HCT116 (cell line): ENCODE measurements around the gene SIRT3. TPM values are rescaled to one million over a fixed set of nuclear protein-coding genes. Genes with fewer than 3 reads are reported as not detected.

ENCODE experiments used
- ATAC-seq: fragments of 200-7000 bp; cut with Tn5 transposase; 2 replicates; pipeline ENCODE4 v1.9.1; 2020; ENCODE audit warnings: mild to moderate bottlenecking, moderate library complexity
- BruUV-seq: library from RNA; stranded (reverse); fragments of 400-500 nt; replicated peaks from 2 replicates; lab custom pipeline; 2021; lab: Mats Ljungman, UMichigan
- CTCF ChIA-PET: fragments of 300-600 bp; sonication (Branson Sonifier 250); formaldehyde crosslinking; loops from one replicate; lab custom pipeline; 2021; ENCODE audit warnings: antibody characterized with exemption; lab: Charles Lee
- POLR2A ChIA-PET: fragments of 300-600, 350-600 bp; sonication (Branson Sonifier 250); formaldehyde crosslinking; loops from one replicate; lab custom pipeline; 2021; ENCODE audit warnings: antibody characterized with exemption; lab: Charles Lee
- RAD21 ChIA-PET, 2 experiments: fragments of 300-600 bp; sonication (Branson Sonifier 250); formaldehyde crosslinking; loops; one replicate each; lab custom pipeline; 2023; ENCODE audit warnings: low total read pairs in 2 of 2; ENCODE audit not compliant: uncharacterized antibody in 2 of 2, unreplicated experiment in 2 of 2, low non-redundant PET in 1 of 2; lab: Charles Lee
- DNase-seq: peaks from one replicate; pipeline ENCODE4 v3.0.0-alpha.2; 2010; ENCODE audit warnings: low read depth, low spot score
- H2AFZ ChIP-seq: fragments of 200-600 bp; shearing (Covaris generic), sonication (generic); 2 replicates; pipeline ENCODE4 v1.6.1; 2017; ENCODE audit warnings: low read depth, mixed run types, mixed read lengths, antibody characterized with exemption, low read length; ENCODE audit not compliant: poor library complexity, severe bottlenecking
- H3K27ac ChIP-seq: 2 replicates; pipeline ENCODE4 v1.5.1; 2012; ENCODE audit warnings: low read depth, low read length
- H3K27me3 ChIP-seq: fragments of 200-600 bp; sonication (generic); 2 replicates; pipeline ENCODE4 v1.6.1; 2016; ENCODE audit warnings: mixed run types, low read length, mixed read lengths; ENCODE audit not compliant: insufficient read depth
- H3K36me3 ChIP-seq, 2 experiments: fragments of 200-500 bp in 1 of 2; fragments of 200-600 bp in 1 of 2; sonication (Bioruptor generic) in 1 of 2; sonication (generic) in 1 of 2; 2 replicates each; pipeline versions ENCODE4 v1.5.1 to v1.6.1; 2014 to 2016; ENCODE audit warnings: low read length in 2 of 2, inconsistent platforms in 1 of 2, mixed read lengths in 1 of 2, mixed run types in 1 of 2; ENCODE audit not compliant: insufficient read depth in 2 of 2, control insufficient read depth in 1 of 2
- H3K4me1 ChIP-seq, 2 experiments: fragments of 200-600 bp in 1 of 2; sonication (generic) in 1 of 2; 2 replicates each; pipeline versions ENCODE4 v1.5.1 to v1.6.1; 2012 to 2017; ENCODE audit warnings: low read length in 2 of 2, inconsistent platforms in 1 of 2, mild to moderate bottlenecking in 1 of 2, mixed read lengths in 1 of 2, mixed run types in 1 of 2, moderate library complexity in 1 of 2; ENCODE audit not compliant: insufficient read depth in 2 of 2, control insufficient read depth in 1 of 2
- H3K4me2 ChIP-seq: fragments of 200-600 bp; sonication (generic); 2 replicates; pipeline ENCODE4 v1.6.1; 2017; ENCODE audit warnings: mixed run types, low read length, mixed read lengths
- H3K4me3 ChIP-seq, 2 experiments: fragments of 200-600 bp in 1 of 2; sonication (generic) in 1 of 2; replicated peaks in 1 of 2; 2 replicates each; pipeline ENCODE4 v1.5.1; 2011 to 2016; ENCODE audit warnings: low read length in 2 of 2, control low read depth in 1 of 2, low read depth in 1 of 2, mild to moderate bottlenecking in 1 of 2, mixed read lengths in 1 of 2, mixed run types in 1 of 2
- H3K79me2 ChIP-seq: fragments of 200-600 bp; sonication (generic); 2 replicates; pipeline ENCODE4 v1.6.1; 2017; ENCODE audit warnings: mild to moderate bottlenecking, mixed run types, low read length, moderate library complexity, mixed read lengths; ENCODE audit not compliant: insufficient read depth
- H3K9ac ChIP-seq: fragments of 200-600 bp; sonication (generic); 2 replicates; pipeline ENCODE4 v1.6.1; 2016; ENCODE audit warnings: low read length, mixed read lengths
- H3K9me2 ChIP-seq: fragments of 200-600 bp; sonication (generic), shearing (Covaris generic); 2 replicates; pipeline ENCODE4 v1.6.1; 2017; ENCODE audit warnings: mixed run types, mild to moderate bottlenecking, moderate library complexity; ENCODE audit not compliant: insufficient read depth
- H3K9me3 ChIP-seq, 2 experiments: fragments of 200-500 bp in 1 of 2; fragments of 200-600 bp in 1 of 2; sonication (Bioruptor generic) in 1 of 2; sonication (generic) in 1 of 2; 2 replicates each; pipeline ENCODE4 v1.6.1; 2014 to 2017; ENCODE audit warnings: low read length in 2 of 2, mixed read lengths in 2 of 2, inconsistent platforms in 1 of 2, low read depth in 1 of 2, mild to moderate bottlenecking in 1 of 2, mixed run types in 1 of 2, moderate library complexity in 1 of 2; ENCODE audit not compliant: control insufficient read depth in 1 of 2, insufficient read depth in 1 of 2
- H4K20me1 ChIP-seq: fragments of 200-600 bp; sonication (generic), shearing (Covaris generic); 2 replicates; pipeline ENCODE4 v1.6.1; 2017; ENCODE audit warnings: mixed run types, mild to moderate bottlenecking, moderate library complexity; ENCODE audit not compliant: insufficient read depth
- RAD21 ChIP-seq: IDR thresholded peaks from 2 replicates; pipeline ENCODE4 v1.6.1; 2012; ENCODE audit warnings: low read depth, mild to moderate bottlenecking
- TCF7L2 ChIP-seq: IDR thresholded peaks from 2 replicates; pipeline ENCODE4 v1.7.0; 2011; ENCODE audit warnings: borderline replicate concordance, inconsistent platforms; ENCODE audit not compliant: insufficient read depth, insufficient read length; ENCODE audit errors: extremely low read depth
- intact Hi-C: fragments of 100-400 bp; cut with micrococcal nuclease; formaldehyde crosslinking; loops from 2 replicates; pipeline ENCODE4 v1.10.0; 2022
- total RNA-seq: library from RNA; stranded (reverse); gene quantifications from one replicate; pipeline ENCODE4 v1.2.1, GENCODE V29; 2021; ENCODE audit not compliant: unreplicated experiment
- TF ChIP-seq, protein P1 (sequence below), 3 experiments: fragments of 200-600 bp in 1 of 3; sonication (generic) in 1 of 3; IDR thresholded peaks in 2 of 3; conservative IDR thresholded peaks in 1 of 3; 2 replicates each; pipeline ENCODE4 v1.5.1; 2012 to 2017; ENCODE audit warnings: low read depth in 2 of 3, low read length in 2 of 3, antibody characterized with exemption in 1 of 3, borderline replicate concordance in 1 of 3, control low read depth in 1 of 3, mild to moderate bottlenecking in 1 of 3, mixed read lengths in 1 of 3, mixed run types in 1 of 3, moderate library complexity in 1 of 3; ENCODE audit not compliant: insufficient read depth in 1 of 3
- TF ChIP-seq, protein P2 (sequence below): IDR thresholded peaks from 2 replicates; pipeline ENCODE4 v1.6.1; 2011; ENCODE audit warnings: mild to moderate bottlenecking, low read length, moderate library complexity; ENCODE audit not compliant: insufficient replicate concordance; ENCODE audit errors: extremely low read depth

The SIRT3 gene
- total RNA-seq, 1 experiment from 2014 or later: 17.9 TPM

DNA sequence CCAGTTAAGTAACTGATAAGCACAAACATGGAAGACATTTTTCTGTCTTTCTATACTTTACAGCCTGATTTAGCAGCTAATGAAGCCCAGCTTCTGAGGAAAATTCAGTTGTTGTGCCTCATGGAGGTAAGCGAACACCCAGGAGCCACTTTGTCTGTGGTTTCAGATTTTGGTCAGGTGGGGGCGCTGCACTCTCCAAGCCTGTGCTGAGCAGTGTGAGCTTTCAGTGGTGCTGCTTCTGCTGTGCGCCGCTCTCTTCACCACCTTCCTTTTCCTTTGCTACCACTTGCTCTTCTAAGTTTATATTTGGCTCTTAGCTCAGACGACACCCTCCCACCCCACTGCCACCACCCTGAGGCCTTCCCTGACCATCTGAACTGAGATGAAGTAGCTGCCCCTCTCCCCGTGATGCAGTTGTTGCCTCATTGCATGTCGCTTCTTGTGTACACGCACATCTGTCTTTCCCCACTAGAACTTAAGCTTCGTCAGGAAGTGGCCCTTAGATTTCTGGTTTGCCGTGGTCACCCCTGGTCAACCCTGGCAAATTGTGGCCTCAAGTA is 14.7 kb upstream of the SIRT3 start:
- intact Hi-C loops: no loop called here
- Histone ChIP-seq H3K4me1 (no peaks in the 10 kb centered on the region), H3K9ac (no peak overlapping the region), H3K27ac (no peak overlapping the region), H2AFZ (no peak overlapping the region), H3K9me2 (no peaks in the 10 kb centered on the region), H3K27me3 (no peaks in the 10 kb centered on the region), H3K36me3 (peaks cover 55 to 64% of the 10 kb centered on the region in 2 experiments), H3K79me2 (no peaks in the 10 kb centered on the region; the same call in 1 of the 2 replicates), H3K4me3 (no peak overlapping the region), H4K20me1 (no peaks in the 10 kb centered on the region), H3K4me2 (no peak overlapping the region), H3K9me3 (no peaks in the 10 kb centered on the region)
- CTCF ChIA-PET: interaction anchor here (0.5 to 1.7 kb wide), 13 partner anchors 10 to 198 kb away, joined by 3 to 10 read pairs (median 3); partner anchors contain the start of gene PSMD13
- POLR2A ChIA-PET: no interaction called here
- RAD21 ChIA-PET: no interaction called here
- ATAC-seq (peak; percentile 83), DNase-seq (no peak)
- BruUV-seq: no TSS peak
- TF ChIP-seq TCF7L2: no peak
- TF ChIP-seq RAD21: peak; percentile 53
- TF ChIP-seq, protein P1, sequence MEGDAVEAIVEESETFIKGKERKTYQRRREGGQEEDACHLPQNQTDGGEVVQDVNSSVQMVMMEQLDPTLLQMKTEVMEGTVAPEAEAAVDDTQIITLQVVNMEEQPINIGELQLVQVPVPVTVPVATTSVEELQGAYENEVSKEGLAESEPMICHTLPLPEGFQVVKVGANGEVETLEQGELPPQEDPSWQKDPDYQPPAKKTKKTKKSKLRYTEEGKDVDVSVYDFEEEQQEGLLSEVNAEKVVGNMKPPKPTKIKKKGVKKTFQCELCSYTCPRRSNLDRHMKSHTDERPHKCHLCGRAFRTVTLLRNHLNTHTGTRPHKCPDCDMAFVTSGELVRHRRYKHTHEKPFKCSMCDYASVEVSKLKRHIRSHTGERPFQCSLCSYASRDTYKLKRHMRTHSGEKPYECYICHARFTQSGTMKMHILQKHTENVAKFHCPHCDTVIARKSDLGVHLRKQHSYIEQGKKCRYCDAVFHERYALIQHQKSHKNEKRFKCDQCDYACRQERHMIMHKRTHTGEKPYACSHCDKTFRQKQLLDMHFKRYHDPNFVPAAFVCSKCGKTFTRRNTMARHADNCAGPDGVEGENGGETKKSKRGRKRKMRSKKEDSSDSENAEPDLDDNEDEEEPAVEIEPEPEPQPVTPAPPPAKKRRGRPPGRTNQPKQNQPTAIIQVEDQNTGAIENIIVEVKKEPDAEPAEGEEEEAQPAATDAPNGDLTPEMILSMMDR (IDR thresholded peaks at IDR 0.05 in 2 of 3, conservative IDR thresholded peaks at IDR 0.05 in 1 of 3; ENCODE audit: borderline replicate concordance in 1 of 3, insufficient read depth in 1 of 3, low read depth in 2 of 3, low read length in 2 of 3): peak; percentile 56 to 81 (median 66); a peak in 5 of 6 replicates
- TF ChIP-seq, protein P2, sequence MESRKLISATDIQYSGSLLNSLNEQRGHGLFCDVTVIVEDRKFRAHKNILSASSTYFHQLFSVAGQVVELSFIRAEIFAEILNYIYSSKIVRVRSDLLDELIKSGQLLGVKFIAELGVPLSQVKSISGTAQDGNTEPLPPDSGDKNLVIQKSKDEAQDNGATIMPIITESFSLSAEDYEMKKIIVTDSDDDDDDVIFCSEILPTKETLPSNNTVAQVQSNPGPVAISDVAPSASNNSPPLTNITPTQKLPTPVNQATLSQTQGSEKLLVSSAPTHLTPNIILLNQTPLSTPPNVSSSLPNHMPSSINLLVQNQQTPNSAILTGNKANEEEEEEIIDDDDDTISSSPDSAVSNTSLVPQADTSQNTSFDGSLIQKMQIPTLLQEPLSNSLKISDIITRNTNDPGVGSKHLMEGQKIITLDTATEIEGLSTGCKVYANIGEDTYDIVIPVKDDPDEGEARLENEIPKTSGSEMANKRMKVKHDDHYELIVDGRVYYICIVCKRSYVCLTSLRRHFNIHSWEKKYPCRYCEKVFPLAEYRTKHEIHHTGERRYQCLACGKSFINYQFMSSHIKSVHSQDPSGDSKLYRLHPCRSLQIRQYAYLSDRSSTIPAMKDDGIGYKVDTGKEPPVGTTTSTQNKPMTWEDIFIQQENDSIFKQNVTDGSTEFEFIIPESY: no peak
